ENCODE data around the gene SEPTIN12. TPM values are rescaled to one million over a fixed set of nuclear protein-coding genes. Genes with fewer than 3 reads are reported as not detected.

The SEPTIN12 gene
- total and polyA plus RNA-seq, 4 donors, result not detected

DNA sequence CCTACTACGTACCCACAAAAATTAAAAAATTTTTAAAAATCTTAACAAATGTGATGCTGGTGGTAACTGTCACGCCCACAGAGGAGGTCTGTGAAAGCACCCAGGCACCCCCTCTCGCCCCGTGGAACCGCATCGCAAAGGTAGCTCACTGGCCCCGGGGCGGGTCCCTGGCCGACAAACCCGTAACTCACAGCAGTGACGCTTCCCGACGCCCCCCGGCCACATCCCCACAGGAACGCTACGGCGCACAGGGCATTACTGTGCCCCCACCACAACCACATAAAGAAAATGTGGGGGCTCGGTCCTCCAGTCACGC, 54.4 kb downstream of the SEPTIN12 start:
- 1 to 2% methylated on average over 19 of the region's 19 CpGs for WGBS, 2 donors
- H3K9me3 ChIP-seq (ENCODE audit: control insufficient read depth in 4 of 4, insufficient read depth in 3 of 4, low read length in 3 of 4), result no peaks in the 10 kb centered on the region
- H3K4me1 ChIP-seq (ENCODE audit: control insufficient read depth in 5 of 5, insufficient read depth in 5 of 5, low read length in 5 of 5), result peaks cover 0 to 6% (median 2%) of the 10 kb centered on the region in 5 donors
- TF ChIP-seq, protein P1, sequence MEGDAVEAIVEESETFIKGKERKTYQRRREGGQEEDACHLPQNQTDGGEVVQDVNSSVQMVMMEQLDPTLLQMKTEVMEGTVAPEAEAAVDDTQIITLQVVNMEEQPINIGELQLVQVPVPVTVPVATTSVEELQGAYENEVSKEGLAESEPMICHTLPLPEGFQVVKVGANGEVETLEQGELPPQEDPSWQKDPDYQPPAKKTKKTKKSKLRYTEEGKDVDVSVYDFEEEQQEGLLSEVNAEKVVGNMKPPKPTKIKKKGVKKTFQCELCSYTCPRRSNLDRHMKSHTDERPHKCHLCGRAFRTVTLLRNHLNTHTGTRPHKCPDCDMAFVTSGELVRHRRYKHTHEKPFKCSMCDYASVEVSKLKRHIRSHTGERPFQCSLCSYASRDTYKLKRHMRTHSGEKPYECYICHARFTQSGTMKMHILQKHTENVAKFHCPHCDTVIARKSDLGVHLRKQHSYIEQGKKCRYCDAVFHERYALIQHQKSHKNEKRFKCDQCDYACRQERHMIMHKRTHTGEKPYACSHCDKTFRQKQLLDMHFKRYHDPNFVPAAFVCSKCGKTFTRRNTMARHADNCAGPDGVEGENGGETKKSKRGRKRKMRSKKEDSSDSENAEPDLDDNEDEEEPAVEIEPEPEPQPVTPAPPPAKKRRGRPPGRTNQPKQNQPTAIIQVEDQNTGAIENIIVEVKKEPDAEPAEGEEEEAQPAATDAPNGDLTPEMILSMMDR (IDR thresholded peaks at IDR 0.05; ENCODE audit: control extremely low read depth, extremely low read depth), result no peak
- no peak for DNase-seq
- no peak for ATAC-seq (ENCODE audit: insufficient read depth, low FRiP score)
- H3K27ac ChIP-seq (ENCODE audit: low read depth in 1 of 2, low read length in 1 of 2), result peak overlapping the region; percentile 55 to 58
- peaks cover 0 to 9% (median 5%) of the 10 kb centered on the region in 4 donors for H3K36me3 ChIP-seq (ENCODE audit: control insufficient read depth in 4 of 4, insufficient read depth in 4 of 4, low read length in 4 of 4)
- no peaks in the 10 kb centered on the region for H3K27me3 ChIP-seq (ENCODE audit: control insufficient read depth in 3 of 3, insufficient read depth in 3 of 3, low read length in 2 of 3)
- H3K4me3 ChIP-seq, result peak overlapping the region; percentile 92
- peak overlapping the region in 1 of 2 donors; percentile 38 for H3K9ac ChIP-seq (ENCODE audit: insufficient read depth in 1 of 2, low read length in 2 of 2)

DNA sequence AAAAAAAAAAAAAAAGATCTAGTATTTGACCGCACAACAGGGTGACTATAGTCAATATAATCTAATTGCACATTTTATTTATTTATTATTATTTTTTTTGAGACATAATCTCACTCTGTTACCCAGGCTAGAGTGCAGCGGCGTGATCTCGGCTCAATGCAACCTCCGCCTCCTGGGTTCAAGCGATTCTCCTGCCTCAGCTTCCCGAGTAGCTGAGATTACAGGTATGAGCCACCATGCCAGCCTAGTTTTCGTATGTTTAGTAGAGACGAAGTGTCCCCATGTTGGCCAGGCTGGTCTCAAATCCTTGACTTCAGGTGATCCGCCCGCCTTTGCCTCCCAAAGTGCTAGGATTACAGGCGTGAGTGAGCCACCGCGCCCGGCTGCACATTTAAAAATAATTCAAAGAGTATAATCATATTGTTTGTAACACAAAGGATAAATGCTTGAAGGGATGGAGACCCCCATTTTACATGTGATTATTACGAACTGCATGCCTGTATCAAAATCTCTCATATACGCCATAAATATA, 54.9 kb downstream of the SEPTIN12 start:
- 36 to 41% methylated on average over 17 of the region's 17 CpGs for WGBS, 2 donors
- ATAC-seq (ENCODE audit: insufficient read depth, low FRiP score) (no peak), DNase-seq (no peak)
- Histone ChIP-seq H3K9me3 (ENCODE audit: control insufficient read depth in 4 of 4, insufficient read depth in 3 of 4, low read length in 3 of 4) (no peaks in the 10 kb centered on the region), H3K27me3 (ENCODE audit: control insufficient read depth in 3 of 3, insufficient read depth in 3 of 3, low read length in 2 of 3) (no peaks in the 10 kb centered on the region), H3K4me1 (ENCODE audit: control insufficient read depth in 5 of 5, insufficient read depth in 5 of 5, low read length in 5 of 5) (peaks cover 0 to 6% (median 2%) of the 10 kb centered on the region in 5 donors), H3K9ac (ENCODE audit: insufficient read depth in 1 of 2, low read length in 2 of 2) (peak overlapping the region in 1 of 2 donors; percentile 38), H3K27ac (ENCODE audit: low read depth in 1 of 2, low read length in 1 of 2) (no peak overlapping the region), H3K4me3 (peak overlapping the region; percentile 10), H3K36me3 (ENCODE audit: control insufficient read depth in 4 of 4, insufficient read depth in 4 of 4, low read length in 4 of 4) (peaks cover 0 to 13% (median 5%) of the 10 kb centered on the region in 4 donors)
- TF ChIP-seq, protein P1 (IDR thresholded peaks at IDR 0.05; ENCODE audit: control extremely low read depth, extremely low read depth), result no peak

DNA sequence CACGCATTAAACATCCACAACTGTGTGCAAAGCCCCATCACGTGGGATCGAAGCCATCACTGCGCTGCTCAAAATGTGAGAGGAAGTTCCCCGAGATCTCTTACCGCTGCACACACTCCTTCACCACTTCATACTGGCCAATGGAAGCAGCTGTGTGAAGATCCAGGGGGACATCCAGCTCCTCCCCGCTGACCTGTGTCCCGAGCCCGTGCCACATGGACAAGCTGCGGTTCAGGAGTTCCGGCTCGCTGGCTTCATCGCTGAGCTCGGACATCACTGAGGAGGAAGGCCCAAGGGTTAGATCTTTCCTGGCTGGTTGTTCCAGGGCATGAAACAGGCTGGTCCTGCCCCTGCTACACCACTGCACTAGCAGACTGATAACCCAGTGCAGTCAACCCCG, 58.3 kb downstream of the SEPTIN12 start:
- no peak for ATAC-seq (ENCODE audit: insufficient read depth, low FRiP score)
- H3K27ac ChIP-seq (ENCODE audit: low read depth in 1 of 2, low read length in 1 of 2), result no peak overlapping the region
- peaks cover 0 to under 1% (median 0%) of the 10 kb centered on the region in 5 donors for H3K4me1 ChIP-seq (ENCODE audit: control insufficient read depth in 5 of 5, insufficient read depth in 5 of 5, low read length in 5 of 5)
- TF ChIP-seq, protein P1 (IDR thresholded peaks at IDR 0.05; ENCODE audit: control extremely low read depth, extremely low read depth), result no peak
- no peak for DNase-seq
- no peaks in the 10 kb centered on the region for H3K27me3 ChIP-seq (ENCODE audit: control insufficient read depth in 3 of 3, insufficient read depth in 3 of 3, low read length in 2 of 3)
- H3K4me3 ChIP-seq, result no peak overlapping the region
- H3K9ac ChIP-seq (ENCODE audit: insufficient read depth in 1 of 2, low read length in 2 of 2), result no peak overlapping the region
- no peaks in the 10 kb centered on the region for H3K9me3 ChIP-seq (ENCODE audit: control insufficient read depth in 4 of 4, insufficient read depth in 3 of 4, low read length in 3 of 4)
- 94% methylated on average over 15 of the region's 15 CpGs for WGBS, 2 donors
- H3K36me3 ChIP-seq (ENCODE audit: control insufficient read depth in 4 of 4, insufficient read depth in 4 of 4, low read length in 4 of 4), result peaks cover 0 to 27% (median 10%) of the 10 kb centered on the region in 4 donors

DNA sequence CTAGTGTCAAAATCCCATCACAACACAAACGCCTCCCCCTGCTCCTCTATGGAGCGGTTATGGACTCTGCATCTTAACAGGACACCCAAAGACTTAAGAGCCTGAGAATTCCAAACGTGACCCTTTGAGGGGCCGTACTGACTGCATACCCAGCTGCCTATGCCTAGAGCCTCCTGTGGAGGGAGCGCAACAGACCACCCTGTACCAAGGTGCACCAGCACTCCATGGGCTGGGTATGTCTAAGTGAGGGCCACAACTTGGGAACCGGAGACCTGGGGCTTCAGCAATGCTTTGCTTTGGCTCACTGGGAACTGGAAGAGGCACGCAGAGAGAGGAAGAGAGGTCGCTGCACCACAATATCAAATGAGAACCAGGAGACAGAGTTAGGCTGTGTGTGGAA, 59.5 kb downstream of the SEPTIN12 start:
- DNase-seq, result no peak
- Histone ChIP-seq H3K27ac (ENCODE audit: low read depth in 1 of 2, low read length in 1 of 2) (no peak overlapping the region), H3K4me1 (ENCODE audit: control insufficient read depth in 5 of 5, insufficient read depth in 5 of 5, low read length in 5 of 5) (no peaks in the 10 kb centered on the region), H3K27me3 (ENCODE audit: control insufficient read depth in 3 of 3, insufficient read depth in 3 of 3, low read length in 2 of 3) (no peaks in the 10 kb centered on the region), H3K36me3 (ENCODE audit: control insufficient read depth in 4 of 4, insufficient read depth in 4 of 4, low read length in 4 of 4) (peaks cover 0 to 31% (median 10%) of the 10 kb centered on the region in 4 donors), H3K9me3 (ENCODE audit: control insufficient read depth in 4 of 4, insufficient read depth in 3 of 4, low read length in 3 of 4) (no peaks in the 10 kb centered on the region), H3K9ac (ENCODE audit: insufficient read depth in 1 of 2, low read length in 2 of 2) (no peak overlapping the region), H3K4me3 (no peak overlapping the region)
- ATAC-seq (ENCODE audit: insufficient read depth, low FRiP score), result no peak
- TF ChIP-seq, protein P1 (IDR thresholded peaks at IDR 0.05; ENCODE audit: control extremely low read depth, extremely low read depth), result no peak
- WGBS, 2 donors, result 95 to 96% methylated on average over 8 of the region's 8 CpGs

Measured in lung (tissue), 12 donors.